Measurements from ENCODE around the gene C9orf57.

- TF ChIP-seq CTCF (conservative IDR thresholded peaks at IDR 0.05) (no peak), ZFX (IDR thresholded peaks at IDR 0.05) (no peak)
Measured at GRCh38 chr9:72006501-72006900, 53.9 kb downstream of the C9orf57 start.

Data from C4-2B (cell line).